GM18861 (cell line): ENCODE results near the gene COA4.

Experiments
- ATAC-seq: cut with Tn5 transposase; IDR thresholded peaks from one replicate; pipeline ENCODE4 v1.9.1; 2021; ENCODE audit not compliant: unreplicated experiment

Gene COA4

DNA sequence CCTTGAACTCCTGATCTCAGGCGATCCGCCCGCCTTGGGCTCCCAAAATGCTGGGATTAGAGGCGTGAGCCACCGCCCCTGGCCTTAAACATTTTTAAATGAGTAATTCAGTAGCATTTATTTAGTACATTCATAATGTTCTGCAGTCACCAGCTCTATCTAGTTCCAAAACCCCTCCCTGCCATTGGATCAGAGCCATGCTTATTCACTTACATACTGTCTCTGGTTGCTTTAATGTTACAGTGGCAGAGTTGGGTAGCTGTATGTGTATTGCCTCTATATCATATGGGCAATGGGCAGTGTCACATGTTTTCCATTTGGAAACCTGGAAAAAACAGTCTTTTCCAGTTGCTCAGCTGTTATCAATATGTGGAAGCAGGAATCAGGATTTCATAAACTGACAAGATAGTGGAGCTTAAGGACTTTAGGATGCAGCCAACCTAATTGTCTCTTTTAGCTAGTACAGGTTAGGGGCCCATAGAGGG, 10.5 kb downstream of the COA4 start:
- no peak for ATAC-seq

- ATAC-seq, result no peak
Measured at GRCh38 chr11:73862986-73863385, 13.7 kb downstream of the COA4 start.

- no peak for ATAC-seq
Measured at GRCh38 chr11:73860202-73860601, 16.4 kb downstream of the COA4 start.

DNA sequence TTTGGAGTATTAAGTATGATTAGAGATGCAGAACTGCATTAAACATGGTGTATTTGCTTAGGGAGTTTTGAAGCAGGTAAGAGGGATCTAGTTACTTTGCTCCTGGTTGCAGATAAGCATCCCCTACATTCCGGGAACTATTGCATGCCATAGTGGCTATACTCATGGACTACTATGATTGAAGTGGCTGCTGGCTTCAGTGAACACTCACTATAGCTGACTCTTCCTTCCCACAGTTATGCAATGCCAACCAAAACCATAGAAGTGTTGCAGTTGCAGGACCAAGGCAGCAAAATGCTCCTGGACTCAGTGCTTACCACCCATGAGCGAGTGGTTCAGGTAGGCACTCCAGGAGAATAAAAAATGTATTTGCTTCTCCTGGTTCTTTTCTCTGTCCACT, 17.0 kb downstream of the COA4 start:
- no peak for ATAC-seq

DNA sequence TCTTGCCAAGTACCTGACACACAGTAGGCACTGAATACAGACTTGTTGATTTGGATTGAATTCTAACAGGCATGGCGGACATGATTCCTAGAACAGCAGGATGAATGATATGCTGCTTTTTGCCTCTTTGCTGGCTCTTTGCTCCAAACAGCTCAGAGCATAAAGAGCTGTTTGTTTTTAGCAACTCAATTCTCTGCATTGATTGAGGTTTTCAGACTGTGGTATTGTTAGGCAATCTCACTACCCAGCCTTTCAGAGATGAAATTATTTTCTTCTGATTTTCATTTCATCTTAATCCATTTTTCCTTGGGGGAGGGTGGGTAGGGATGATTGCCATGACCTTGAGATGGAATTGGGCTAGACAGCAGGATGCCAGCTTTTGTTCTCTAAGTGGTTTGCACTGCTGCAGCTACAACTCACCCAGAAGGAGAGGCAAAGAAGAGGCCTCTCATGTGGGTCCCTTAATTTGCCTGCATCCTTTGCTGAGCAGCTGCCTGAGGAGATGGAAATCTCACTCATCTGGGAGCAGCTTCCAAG, 20.5 kb downstream of the COA4 start:
- ATAC-seq, result no peak

- no peak for ATAC-seq
Measured at GRCh38 chr11:73854680-73855079, 22.0 kb downstream of the COA4 start.

DNA sequence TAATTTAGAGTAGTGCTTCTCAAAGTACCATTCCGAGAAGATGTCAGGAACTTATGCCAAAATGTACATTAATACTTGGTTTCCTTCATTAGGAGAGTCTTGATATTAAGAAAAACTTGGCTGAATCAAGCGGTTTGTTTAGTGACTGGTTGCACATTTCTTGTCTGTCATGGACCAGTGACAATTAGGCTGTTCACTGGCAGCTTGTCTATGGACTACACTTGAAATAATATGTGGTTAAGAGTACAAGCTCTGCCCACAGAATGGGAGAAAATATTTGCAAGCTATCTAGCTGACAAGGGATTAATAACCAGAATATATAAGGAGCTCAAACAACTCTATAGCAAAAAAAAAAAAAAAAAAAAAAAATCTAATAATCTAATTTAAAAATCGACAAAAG, 24.6 kb downstream of the COA4 start:
- ATAC-seq, result no peak

- ATAC-seq, result no peak
Measured at GRCh38 chr11:73851046-73851764, 25.4 kb downstream of the COA4 start.

DNA sequence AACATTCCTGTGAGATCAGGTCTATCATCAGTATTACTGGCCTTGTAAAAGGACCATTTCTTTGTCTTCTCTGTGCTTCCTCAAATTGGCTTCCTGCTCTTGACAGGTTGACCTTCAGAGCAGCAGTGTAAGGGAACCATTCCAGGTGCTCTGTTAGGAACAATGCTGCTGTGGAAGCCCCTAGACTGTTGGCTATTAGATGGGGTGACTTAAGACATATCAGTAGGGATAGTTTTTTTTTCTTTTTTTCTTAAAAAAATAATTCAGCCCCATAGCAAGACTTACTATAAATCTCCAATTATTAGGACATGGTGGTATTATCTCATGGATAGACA, 37.6 kb downstream of the COA4 start:
- no peak for ATAC-seq

DNA sequence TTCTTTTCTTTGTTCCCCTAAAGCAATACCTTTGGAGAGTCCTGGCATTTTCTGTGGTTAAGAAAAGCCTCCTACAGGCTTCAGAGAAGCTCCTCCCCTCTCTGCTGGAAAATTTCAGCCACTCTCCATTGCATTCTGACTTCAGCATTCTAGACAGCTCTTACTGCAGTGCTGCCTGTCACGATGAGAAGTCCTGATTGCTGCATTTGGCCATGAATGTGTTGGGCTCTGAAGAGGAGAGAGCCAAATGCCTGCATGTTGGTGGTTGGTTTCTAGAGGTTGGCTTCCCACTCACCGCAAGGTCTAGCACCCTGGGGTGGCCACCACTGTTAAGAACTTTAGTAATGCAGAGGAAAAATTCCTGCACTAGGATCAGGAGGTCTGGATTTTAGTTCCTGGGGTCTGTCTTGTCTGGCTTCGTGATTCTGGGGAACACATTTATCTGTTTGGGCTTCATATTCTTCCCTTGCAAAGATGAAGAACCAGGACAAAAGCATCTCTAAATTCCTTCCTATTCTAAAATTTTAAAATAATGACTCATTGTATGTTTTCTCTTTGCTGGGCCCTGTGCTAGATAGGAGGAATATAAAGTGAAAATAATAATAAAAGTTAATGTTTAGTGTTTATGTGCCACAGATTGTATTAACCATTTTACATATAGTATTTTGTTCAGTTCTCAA, 38.1 kb downstream of the COA4 start:
- no peak for ATAC-seq

DNA sequence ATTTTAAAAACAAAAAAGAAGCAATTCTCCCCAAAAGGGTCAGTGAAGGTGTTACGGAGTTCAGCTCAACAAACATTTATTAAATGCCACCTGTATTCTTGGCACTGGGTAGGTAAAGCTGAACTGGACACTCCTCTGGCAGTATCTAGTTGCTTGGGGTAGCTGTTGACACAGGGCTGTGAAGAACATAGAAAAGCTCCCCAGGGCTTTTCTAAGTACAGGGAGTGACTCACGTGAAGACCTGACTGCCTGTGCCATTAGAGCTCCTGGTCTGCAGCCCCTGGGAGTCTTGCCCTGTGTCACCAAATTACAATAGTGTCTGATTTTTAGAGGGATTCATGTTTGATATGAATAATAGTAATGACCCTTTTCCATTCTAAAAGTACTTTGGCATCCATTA, 43.6 kb downstream of the COA4 start:
- no peak for ATAC-seq

DNA sequence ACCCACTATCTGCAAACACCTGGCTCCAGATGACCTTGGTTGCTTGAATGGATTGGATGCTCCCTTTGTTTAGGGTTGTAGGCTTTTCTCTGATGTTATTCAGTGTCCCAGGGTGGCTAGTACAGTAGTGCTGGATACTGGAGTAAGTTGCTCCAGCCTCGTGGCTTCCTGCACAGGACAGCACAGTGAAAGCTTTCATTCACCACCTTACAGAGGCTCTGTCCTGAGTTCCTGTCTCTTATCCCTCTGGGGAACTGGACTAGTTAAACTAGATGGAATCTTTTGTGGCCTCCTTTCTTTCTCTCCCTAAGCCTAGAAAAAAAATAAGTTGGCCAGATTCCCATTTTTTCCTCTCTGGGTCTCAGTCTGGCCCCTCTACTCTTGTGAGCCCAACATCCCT, 46.4 kb downstream of the COA4 start:
- no peak for ATAC-seq
